ENCODE measurements around the gene WFIKKN1. TPM values are rescaled to one million over a fixed set of nuclear protein-coding genes. Genes with fewer than 3 reads are reported as not detected.

WFIKKN1 gene
- total RNA-seq, 2 experiments from 2014 or later = 0.25 TPM; not detected in 1

- TF ChIP-seq CTCF (IDR thresholded peaks at IDR 0.05) = no peak
- Mint-ChIP-seq H3K9me3 (no peaks in the 10 kb centered on the region), H3K27ac (no peak overlapping the region), H3K36me3 (ENCODE audit: low read depth) (no peaks in the 10 kb centered on the region), H3K27me3 (no peaks in the 10 kb centered on the region), H3K4me3 (no peak overlapping the region), H3K4me1 (ENCODE audit: low read depth) (peaks cover 12% of the 10 kb centered on the region)
- POLR2A ChIA-PET = no interaction called here
- intact Hi-C loops (cut with micrococcal nuclease) = no loop called here
- DNase-seq = no peak
- ATAC-seq = no peak
- CTCF ChIA-PET = interaction anchor here (1.9 kb wide), 1 partner anchor 10 kb away, joined by 9 read pairs; no protein-coding TSS in a partner anchor
These were observed 31.7 kb upstream of the WFIKKN1 start for GRCh38 chr16:598823-599739.

GRCh38 chr16:600781-601180 lies 30.0 kb upstream of the WFIKKN1 start:
- Mint-ChIP-seq H3K36me3 (ENCODE audit: low read depth) (peaks cover 3% of the 10 kb centered on the region), H3K9me3 (no peaks in the 10 kb centered on the region), H3K4me3 (no peak overlapping the region), H3K27me3 (no peaks in the 10 kb centered on the region), H3K27ac (no peak overlapping the region), H3K4me1 (ENCODE audit: low read depth) (peaks cover 12% of the 10 kb centered on the region)
- TF ChIP-seq CTCF (IDR thresholded peaks at IDR 0.05) = no peak
- CTCF ChIA-PET = interaction anchor here (0.9 to 1.9 kb wide), 3 partner anchors 9 to 82 kb away, joined by 3 to 9 read pairs (median 3); no protein-coding TSS in a partner anchor
- DNase-seq = no peak
- intact Hi-C loops (cut with micrococcal nuclease) = no loop called here
- POLR2A ChIA-PET = interaction anchor here (1.1 kb wide), 1 partner anchor 12 kb away, joined by 4 read pairs; no protein-coding TSS in a partner anchor
- ATAC-seq = peak; percentile 51

GRCh38 chr16:603933-604332 lies 26.9 kb upstream of the WFIKKN1 start:
- POLR2A ChIA-PET = no interaction called here
- no peak overlapping the region for H3K27ac Mint-ChIP-seq
- ATAC-seq (no peak), DNase-seq (no peak)
- intact Hi-C loops (cut with micrococcal nuclease) = no loop called here
- no peak overlapping the region for H3K4me3 Mint-ChIP-seq
- CTCF ChIA-PET = interaction anchor here (1.3 kb wide), 1 partner anchor 58 kb away, joined by 3 read pairs; no protein-coding TSS in a partner anchor
- peaks cover 3% of the 10 kb centered on the region for H3K36me3 Mint-ChIP-seq (ENCODE audit: low read depth)
- peaks cover 15% of the 10 kb centered on the region for H3K4me1 Mint-ChIP-seq (ENCODE audit: low read depth)
- no peaks in the 10 kb centered on the region for H3K9me3 Mint-ChIP-seq
- H3K27me3 Mint-ChIP-seq = no peaks in the 10 kb centered on the region
- TF ChIP-seq CTCF (IDR thresholded peaks at IDR 0.05) = no peak

- ChIA-PET CTCF (no interaction called here), POLR2A (no interaction called here)
- ATAC-seq (no peak), DNase-seq (no peak)
- Mint-ChIP-seq H3K27ac (no peak overlapping the region), H3K36me3 (ENCODE audit: low read depth) (peaks cover 3% of the 10 kb centered on the region), H3K9me3 (no peaks in the 10 kb centered on the region), H3K4me3 (no peak overlapping the region), H3K27me3 (no peaks in the 10 kb centered on the region), H3K4me1 (ENCODE audit: low read depth) (peaks cover 20% of the 10 kb centered on the region)
- intact Hi-C loops (cut with micrococcal nuclease) = no loop called here
- no peak for TF ChIP-seq CTCF (IDR thresholded peaks at IDR 0.05)
These were observed 24.0 kb upstream of the WFIKKN1 start for GRCh38 chr16:606656-607307.
